Neural progenitor cell (in vitro differentiated cells): ENCODE data around the gene IPO13.

Source experiments
- CTCF ChIP-seq: fragments of 200-600 bp; sonication (generic); IDR thresholded peaks from 2 replicates; pipeline ENCODE4 v1.5.1; 2017; ENCODE audit warnings: antibody characterized with exemption, mild to moderate bottlenecking
- EZH2 ChIP-seq: fragments of 200-600 bp; sonication (generic); IDR thresholded peaks from 2 replicates; pipeline ENCODE4 v1.6.1; 2017; ENCODE audit warnings: antibody characterized with exemption, mild to moderate bottlenecking, moderate library complexity
- EZH2phosphoT487 ChIP-seq: fragments of 200-600 bp; sonication (generic); IDR thresholded peaks from 2 replicates; pipeline ENCODE4 v1.6.1; 2017; ENCODE audit warnings: antibody characterized with exemption

- no peak for TF ChIP-seq CTCF
- TF ChIP-seq EZH2phosphoT487 = no peak
- TF ChIP-seq EZH2 = no peak
Measured at GRCh38 chr1:43942411-43942810, 4.3 kb upstream of the IPO13 start.
